Inflammatory macrophage (primary cell): Measurements from ENCODE around the gene CCDC102B.

Experiments used
- DNase-seq, 2 donors: peaks; one replicate each; pipeline ENCODE4 v3.0.0-alpha.2; 2020 to 2022

The CCDC102B gene

DNA sequence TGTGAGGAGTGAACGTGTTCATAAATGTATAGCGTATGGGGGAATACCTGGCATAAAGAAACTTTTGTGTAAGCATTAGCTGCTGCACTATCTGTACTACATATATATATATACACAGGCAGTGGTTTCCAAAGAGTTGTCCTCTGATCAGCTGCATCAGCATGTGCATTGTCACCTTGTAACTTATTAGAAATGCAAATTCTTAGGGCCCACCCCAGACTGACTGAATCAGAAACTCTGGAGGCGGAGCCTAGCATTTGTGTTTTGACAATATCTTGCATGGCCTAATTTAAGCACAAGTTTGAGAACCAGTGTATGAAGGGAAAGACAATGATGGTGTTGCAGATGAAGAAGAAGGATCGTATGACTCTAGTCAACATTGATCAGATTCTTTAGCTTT is 299.5 kb downstream of the CCDC102B start:
- DNase-seq, result no peak

DNA sequence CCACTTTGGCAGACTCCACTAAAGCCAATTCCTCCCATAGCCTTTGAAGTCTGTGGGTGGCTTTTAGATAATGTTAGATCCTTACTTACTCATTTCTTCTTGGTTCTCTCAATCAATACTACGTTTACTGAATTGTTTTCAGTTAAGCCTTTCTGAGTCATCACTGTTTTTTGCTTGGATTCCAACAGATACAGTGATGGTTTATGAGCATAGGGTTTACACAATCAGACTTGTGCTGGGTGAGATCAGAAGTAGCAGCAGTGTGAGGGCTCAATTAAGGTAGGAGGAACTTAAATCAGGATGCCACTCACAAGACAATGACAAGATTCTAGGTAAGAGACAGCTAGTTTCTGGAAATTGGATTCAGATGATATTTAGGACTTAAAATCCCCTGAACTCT is 305.1 kb downstream of the CCDC102B start:
- no peak for DNase-seq
